Measurements from ENCODE around the gene CHSY3.

CHSY3 gene

GRCh38 chr5:130102960-130103359 is 198.7 kb downstream of the CHSY3 start:
- DNase-seq: no peak

DNA sequence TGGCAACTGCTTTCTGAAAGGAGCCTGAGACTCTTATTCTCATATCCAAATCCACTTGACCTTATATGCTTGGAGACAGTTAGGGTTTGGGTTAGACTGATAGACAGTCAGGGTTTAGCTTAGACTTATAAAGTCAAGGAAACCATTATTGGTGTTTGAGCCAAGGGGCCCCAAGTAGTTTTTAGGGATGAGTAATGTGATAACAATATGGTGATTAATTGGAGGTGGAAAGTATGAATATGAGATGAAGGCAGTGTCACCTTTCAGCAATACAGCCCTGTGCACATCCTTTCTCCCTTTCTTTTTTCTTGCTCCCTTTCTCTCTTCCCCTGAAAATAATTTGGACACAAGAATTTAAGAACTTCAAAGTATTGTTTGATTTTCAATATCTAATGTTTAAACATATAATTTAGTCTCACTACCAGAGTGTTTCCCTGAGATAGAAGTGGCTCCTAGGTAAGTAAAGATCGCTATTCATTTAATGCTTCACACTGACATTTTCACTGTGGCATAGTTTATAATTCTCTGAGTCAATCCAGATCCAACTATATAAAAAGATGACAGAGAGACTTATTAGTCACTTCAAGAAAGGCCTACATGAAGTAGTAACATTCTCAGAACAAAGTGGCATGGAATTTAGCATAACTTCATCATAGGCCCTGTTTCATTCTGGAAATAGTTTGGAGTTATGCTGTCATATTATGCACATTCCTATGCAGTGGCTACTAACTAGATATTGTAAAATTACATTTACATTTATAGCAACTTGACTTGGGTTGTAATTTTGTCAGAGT is 200.8 kb downstream of the CHSY3 start:
- DNase-seq: no peak

- no peak for DNase-seq
Measured at GRCh38 chr5:130106480-130106879, 202.2 kb downstream of the CHSY3 start.

DNA sequence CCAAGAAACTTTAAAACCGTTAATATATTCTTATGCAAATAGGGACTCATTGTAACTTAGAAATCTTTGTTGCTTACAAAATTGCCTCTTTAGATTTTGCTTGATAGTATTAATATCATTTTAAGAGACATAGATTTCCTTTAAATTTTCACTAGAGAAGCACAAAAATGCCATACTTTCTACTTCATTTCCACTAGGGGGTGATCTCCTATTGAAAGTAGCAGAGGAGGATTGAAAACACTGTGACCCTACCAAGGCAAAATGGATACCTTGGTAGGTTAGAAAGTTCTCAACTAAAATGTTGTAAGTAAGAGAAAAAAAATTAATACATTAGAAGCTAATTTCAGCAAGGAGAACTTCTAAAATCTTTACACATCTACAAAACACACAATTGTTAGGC is 204.9 kb downstream of the CHSY3 start:
- DNase-seq: peak; percentile 35

DNA sequence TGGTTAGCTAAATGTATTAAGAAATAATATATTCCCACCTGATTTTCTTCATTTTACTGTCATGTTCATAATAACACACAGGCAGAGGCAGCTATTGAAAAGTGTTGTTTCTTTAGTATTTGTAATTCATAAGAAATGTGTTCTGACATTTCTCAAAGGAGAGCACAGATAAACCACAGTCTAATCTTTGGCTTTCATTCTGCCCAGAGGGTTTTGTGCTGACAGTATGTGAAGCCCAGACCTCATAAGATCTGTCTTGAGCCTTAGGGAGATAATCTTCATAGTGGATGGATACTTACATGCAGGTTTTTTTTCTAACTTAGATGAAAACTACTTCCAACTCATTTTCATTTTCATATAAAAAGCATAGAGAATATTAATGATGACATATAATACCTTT is 206.1 kb downstream of the CHSY3 start:
- DNase-seq: no peak

DNA sequence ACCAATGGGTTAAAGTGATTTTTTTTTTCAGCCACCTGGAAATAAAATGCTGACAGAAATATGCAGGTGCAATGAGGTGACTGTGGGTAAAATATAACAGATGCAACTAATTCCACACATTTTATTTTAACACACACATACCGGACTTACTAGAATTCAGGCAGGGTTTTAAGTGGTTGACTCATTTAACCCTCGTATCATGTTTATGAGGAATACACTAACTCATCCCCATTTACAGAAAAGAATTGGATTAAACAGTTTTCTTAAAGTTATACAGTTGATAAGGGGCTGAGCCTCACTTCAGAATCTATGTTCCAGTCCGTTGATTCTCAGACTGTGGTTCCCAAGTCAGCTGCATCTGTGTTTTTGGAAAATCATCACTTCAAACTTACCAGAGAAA is 207.5 kb downstream of the CHSY3 start:
- DNase-seq: no peak

GRCh38 chr5:130112246-130112645 is 208.0 kb downstream of the CHSY3 start:
- DNase-seq: no peak

DNA sequence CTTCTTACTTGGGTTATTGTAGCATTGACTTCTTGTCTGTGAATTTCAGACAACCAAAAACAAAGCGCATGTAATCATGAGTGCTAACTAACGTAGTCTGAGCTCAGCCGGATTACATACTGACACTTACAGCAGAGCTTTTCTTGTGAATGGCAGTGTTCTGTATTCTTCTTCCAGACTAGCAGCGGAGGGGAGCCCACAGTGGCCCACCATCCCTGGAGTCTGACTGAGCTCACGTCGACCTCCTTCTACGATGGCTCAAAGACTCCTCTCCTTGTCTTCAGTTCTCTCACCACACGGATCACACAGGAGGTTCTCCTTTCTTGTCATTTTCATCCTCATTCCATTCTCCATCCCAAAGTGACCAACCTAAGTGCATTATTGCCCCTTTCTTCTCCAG is 211.4 kb downstream of the CHSY3 start:
- DNase-seq: no peak

GRCh38 chr5:130116462-130116861 is 212.2 kb downstream of the CHSY3 start:
- no peak for DNase-seq

DNA sequence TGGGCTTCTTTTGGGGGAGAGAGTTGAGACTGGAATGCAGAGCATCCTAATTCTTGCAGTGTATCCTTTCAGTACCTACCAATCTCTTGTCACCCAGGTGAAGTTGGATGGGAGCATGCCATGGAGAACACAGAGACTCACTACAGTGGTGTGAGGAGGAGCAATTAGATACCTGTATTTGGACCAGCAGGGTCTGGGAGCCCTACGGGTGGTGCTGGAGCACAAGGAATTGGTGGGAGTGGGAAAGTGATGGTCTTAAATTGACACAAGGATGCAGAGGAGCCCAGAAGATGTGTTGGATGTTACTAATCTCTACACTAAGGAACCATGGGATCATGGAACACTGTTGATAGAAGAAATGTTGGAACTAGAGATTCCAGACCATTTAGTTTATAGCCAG is 212.7 kb downstream of the CHSY3 start:
- DNase-seq: no peak

DNA sequence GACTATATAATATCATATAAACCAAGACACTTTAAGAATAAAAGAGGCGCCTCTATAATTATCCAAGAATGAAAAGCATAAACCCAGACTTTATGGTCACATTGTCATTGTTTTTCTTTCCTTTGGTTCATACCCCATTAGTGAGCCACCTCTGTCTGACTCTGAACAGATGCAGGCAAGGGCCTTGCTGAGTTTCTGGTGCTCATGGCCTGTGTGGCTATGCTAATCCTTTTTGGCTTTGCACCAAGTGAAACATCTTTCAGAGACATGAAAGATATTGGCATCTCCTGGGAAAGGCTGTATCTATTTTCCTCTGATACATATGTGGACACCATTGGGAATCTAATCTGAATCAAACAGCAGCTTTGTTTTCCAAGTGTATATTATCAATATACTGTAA is 222.5 kb downstream of the CHSY3 start:
- no peak for DNase-seq

GRCh38 chr5:130135506-130135905 is 231.2 kb downstream of the CHSY3 start:
- DNase-seq: peak; percentile 76

GRCh38 chr5:130136300-130136699 is 232.0 kb downstream of the CHSY3 start:
- no peak for DNase-seq

GRCh38 chr5:130137681-130138080 is 233.4 kb downstream of the CHSY3 start:
- no peak for DNase-seq

- no peak for DNase-seq
Measured at GRCh38 chr5:130138406-130139045, 234.3 kb downstream of the CHSY3 start.

GRCh38 chr5:130141659-130142320 is 237.5 kb downstream of the CHSY3 start:
- DNase-seq: no peak

DNA sequence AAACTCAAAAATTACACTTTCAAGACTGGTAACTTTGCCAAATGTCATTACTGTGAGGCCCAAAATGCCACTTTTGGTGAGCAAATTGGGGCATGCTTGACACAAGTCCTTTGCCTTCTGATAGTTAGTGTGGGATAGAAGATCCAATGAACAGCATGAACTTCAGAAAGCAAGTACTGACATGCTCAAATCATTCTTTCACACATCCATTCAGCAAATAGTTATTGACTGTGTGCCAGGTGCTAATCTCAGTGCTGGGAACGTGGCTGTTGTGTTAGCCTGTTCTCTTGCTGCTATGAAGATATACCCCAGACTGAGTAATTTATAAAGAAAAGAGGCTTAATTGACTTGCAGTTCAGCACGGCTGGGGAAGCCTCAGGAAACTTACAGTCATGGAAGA is 247.0 kb downstream of the CHSY3 start:
- DNase-seq: no peak

GRCh38 chr5:130155345-130156011 is 251.2 kb downstream of the CHSY3 start:
- DNase-seq: no peak

- no peak for DNase-seq
Measured at GRCh38 chr5:130158036-130158435, 253.8 kb downstream of the CHSY3 start.

DNA sequence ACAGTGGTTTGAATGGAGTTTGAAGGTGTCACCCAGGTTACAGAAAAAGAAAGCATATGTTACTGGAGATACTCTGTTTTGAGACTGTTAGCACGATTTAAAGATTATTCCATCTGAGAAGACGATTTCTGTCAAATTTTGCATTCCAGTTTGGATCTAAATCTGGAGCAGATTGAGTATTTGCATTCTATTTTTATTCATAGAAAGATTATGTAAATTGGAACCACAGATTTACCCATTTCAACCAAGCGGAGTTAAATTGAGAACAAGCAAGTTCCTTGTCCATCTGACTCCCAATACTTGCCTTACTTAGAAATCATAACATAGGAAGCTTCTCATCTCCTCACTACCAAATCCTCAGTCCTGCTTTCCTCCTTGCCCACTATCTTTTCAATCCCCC is 255.7 kb downstream of the CHSY3 start:
- no peak for DNase-seq

DNA sequence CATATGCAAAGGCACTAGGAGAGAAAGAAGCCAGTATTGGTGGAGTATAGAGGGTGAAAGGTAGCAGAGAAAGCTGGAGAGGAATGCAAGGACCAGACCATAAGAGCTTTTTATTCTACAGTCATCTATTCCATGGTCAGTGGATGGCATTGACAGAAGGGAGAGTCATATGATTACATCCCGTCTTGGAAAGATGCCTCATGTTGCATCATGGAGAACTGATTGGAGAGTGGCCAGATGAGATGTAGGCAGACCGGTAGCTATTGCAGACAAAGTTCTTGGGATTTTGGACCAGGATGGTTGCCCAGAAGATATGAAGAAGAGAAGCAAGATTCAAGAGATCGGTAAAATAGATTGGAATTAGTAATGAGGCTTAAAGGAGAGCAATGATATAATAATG is 260.7 kb downstream of the CHSY3 start:
- DNase-seq: no peak

GRCh38 chr5:130166839-130167490 is 262.7 kb downstream of the CHSY3 start:
- DNase-seq: no peak

- DNase-seq: no peak
Measured at GRCh38 chr5:130168211-130168610, 263.9 kb downstream of the CHSY3 start.
